Activated CD4-positive, alpha-beta memory T cell treated with anti-CD3 and anti-CD28 coated beads for 36 hours (primary cell): ENCODE data around the gene TUT1. TPM values are rescaled to one million over a fixed set of nuclear protein-coding genes. Genes with fewer than 3 reads are reported as not detected.
A peak's percentile ranks its signal among the peaks of the same experiment; 100 is the strongest.

Experiments used
- CTCF ChIA-PET: fragments of 350-600 bp; sonication (Branson Sonifier 250); formaldehyde crosslinking; loops from one replicate; lab custom pipeline; 2021; ENCODE audit warnings: antibody characterized with exemption, inconsistent platforms; lab: Charles Lee
- POLR2A ChIA-PET: fragments of 350-600 bp; sonication (Branson Sonifier 250); formaldehyde crosslinking; loops from one replicate; lab custom pipeline; 2021; ENCODE audit warnings: antibody characterized with exemption; lab: Charles Lee
- DNase-seq: peaks from one replicate; pipeline ENCODE4 v3.0.0-alpha.2; 2020
- H3K27ac Mint-ChIP-seq: one replicate; pipeline ENCODE4 v1.8.0; 2021; ENCODE audit warnings: mixed read lengths
- H3K27me3 Mint-ChIP-seq: one replicate; pipeline ENCODE4 v1.8.0; 2021; ENCODE audit warnings: mixed read lengths
- H3K36me3 Mint-ChIP-seq: one replicate; pipeline ENCODE4 v1.8.0; 2021; ENCODE audit warnings: mixed read lengths
- H3K4me1 Mint-ChIP-seq: one replicate; pipeline ENCODE4 v1.8.0; 2021; ENCODE audit warnings: low read depth, mixed read lengths
- H3K4me3 Mint-ChIP-seq: one replicate; pipeline ENCODE4 v1.8.0; 2021; ENCODE audit warnings: mild to moderate bottlenecking, mixed read lengths
- H3K9me3 Mint-ChIP-seq: one replicate; pipeline ENCODE4 v1.8.0; 2021; ENCODE audit warnings: mixed read lengths
- intact Hi-C: fragments of 100-400 bp; cut with micrococcal nuclease; formaldehyde crosslinking; loops from one replicate; pipeline ENCODE4 v1.15.1; 2023
- microRNA-seq: library from miRNA; unstranded; fragments of <30 nt; microRNA quantifications from one replicate; pipeline ENCODE4 v1.2.0, GENCODE V29; 2022; ENCODE audit warnings: borderline number of aligned reads, borderline microRNAs expressed, borderline replicate concordance
- total RNA-seq, 2 experiments: library from RNA; stranded (reverse); gene quantifications; one replicate each; pipeline ENCODE4 v1.2.3, GENCODE V29; 2021

The TUT1 gene
- total RNA-seq, 2 experiments from 2014 or later, result 32.7 to 34.2 TPM

GRCh38 chr11:62540804-62541701 lies 50.3 kb downstream of the TUT1 start:
- CTCF ChIA-PET, result interaction anchor here (1.2 to 14.6 kb wide), 7 partner anchors 12 to 146 kb away, joined by 3 to 272 read pairs (median 48); partner anchors contain the start of genes C11orf98 and CSKMT
- POLR2A ChIA-PET, result interaction anchor here (9.6 kb wide), 1 partner anchor 14 kb away, joined by 188 read pairs; no protein-coding TSS in a partner anchor
- intact Hi-C loops, result loop anchor here (5.0 kb wide), 1 partner anchor 44 kb away; no protein-coding TSS in a partner anchor
- H3K27ac Mint-ChIP-seq, result peak overlapping the region; percentile 83
- peak overlapping the region; percentile 93 for H3K4me3 Mint-ChIP-seq
- DNase-seq, result peak; percentile 79
- peaks cover 68% of the 10 kb centered on the region for H3K4me1 Mint-ChIP-seq
- H3K9me3 Mint-ChIP-seq, result no peaks in the 10 kb centered on the region
- no peaks in the 10 kb centered on the region for H3K27me3 Mint-ChIP-seq
- H3K36me3 Mint-ChIP-seq, result peaks cover 4% of the 10 kb centered on the region

DNA sequence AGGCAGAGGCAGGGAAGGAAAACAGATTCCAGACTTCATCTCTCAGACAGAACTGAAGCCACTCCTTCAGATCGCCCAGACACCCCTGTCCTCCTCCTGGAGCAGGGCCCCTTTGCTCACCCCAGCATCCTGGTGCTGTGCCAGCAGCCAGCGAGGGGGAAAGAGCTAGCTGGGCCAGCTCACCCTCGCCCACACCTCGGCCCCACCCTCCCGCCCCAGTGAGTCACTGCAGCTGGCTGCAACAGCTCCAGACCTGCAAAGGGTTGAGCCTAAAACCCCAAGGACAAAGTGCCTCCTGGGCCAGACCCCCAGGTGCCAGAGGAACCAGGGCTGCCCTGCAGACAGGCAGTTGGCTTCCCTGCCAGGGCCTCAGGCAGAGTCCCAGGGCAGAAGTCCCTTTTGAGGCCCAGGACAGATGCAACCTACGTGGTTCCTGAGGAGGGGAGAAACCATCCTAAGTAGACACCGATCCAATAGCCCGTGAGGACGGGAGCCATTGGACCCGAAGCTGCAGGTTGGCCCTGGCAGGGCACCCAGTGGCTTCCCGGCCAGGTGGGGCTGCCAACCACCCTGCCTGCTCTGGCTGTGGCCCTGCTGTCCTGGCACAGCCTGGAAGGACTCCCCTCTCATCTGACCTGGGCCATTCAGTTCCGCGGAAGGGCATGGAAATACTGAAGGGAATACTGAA lies 51.9 kb downstream of the TUT1 start:
- Mint-ChIP-seq H3K36me3 (peaks cover 9% of the 10 kb centered on the region), H3K27me3 (no peaks in the 10 kb centered on the region), H3K9me3 (no peaks in the 10 kb centered on the region), H3K4me3 (peak overlapping the region; percentile 69), H3K27ac (peak overlapping the region; percentile 84), H3K4me1 (peaks cover 66% of the 10 kb centered on the region)
- ChIA-PET POLR2A (interaction anchor here (9.6 kb wide), 1 partner anchor 16 kb away, joined by 188 read pairs; no protein-coding TSS in a partner anchor), CTCF (interaction anchor here (0.6 to 14.6 kb wide), 6 partner anchors 14 to 162 kb away, joined by 4 to 272 read pairs (median 65); no protein-coding TSS in a partner anchor)
- peak; percentile 85 for DNase-seq
- intact Hi-C loops, result no loop called here

DNA sequence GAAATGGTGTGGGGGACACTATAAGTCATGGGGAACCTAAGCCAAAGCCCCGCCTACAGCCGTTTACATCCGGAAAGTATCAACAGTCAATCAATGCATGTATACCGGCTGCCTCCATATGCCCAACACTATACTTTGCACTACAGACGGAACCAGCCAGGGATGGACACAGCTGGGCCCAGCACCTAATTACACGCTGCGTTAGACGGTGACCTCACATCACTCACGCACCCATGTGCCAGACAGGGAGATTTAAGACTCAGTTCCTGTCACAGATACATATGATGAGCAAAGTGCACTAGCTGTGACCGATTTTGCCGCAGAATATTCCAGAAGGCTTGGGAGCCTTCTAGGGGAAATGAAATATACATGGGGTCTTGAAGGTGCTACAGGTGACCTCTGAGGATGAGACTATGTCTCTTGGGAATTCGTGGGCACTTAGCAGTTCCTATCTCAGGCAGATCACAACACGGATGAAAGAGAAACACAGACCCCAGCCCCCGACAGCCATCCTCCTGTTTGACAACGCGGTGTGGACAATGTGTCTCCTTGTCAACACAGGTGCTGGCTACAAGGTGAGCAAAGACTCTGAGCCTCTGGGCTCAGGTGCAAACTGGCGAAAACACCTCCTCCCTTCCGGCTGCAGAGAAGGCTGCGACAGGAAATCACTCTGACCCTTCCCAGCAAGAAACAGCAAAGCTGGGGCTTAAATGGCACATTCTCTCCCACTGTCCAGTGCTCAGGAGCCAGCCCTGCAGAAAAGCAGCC lies 52.7 kb downstream of the TUT1 start:
- Mint-ChIP-seq H3K4me3 (peak overlapping the region; percentile 69), H3K4me1 (peaks cover 59% of the 10 kb centered on the region), H3K27ac (peak overlapping the region; percentile 84), H3K36me3 (peaks cover 13% of the 10 kb centered on the region), H3K9me3 (no peaks in the 10 kb centered on the region), H3K27me3 (no peaks in the 10 kb centered on the region)
- intact Hi-C loops, result no loop called here
- ChIA-PET CTCF (interaction anchor here (0.6 to 14.6 kb wide), 6 partner anchors 14 to 163 kb away, joined by 4 to 272 read pairs (median 65); no protein-coding TSS in a partner anchor), POLR2A (interaction anchor here (9.6 kb wide), 1 partner anchor 17 kb away, joined by 188 read pairs; no protein-coding TSS in a partner anchor)
- peak; percentile 13 for DNase-seq

DNA sequence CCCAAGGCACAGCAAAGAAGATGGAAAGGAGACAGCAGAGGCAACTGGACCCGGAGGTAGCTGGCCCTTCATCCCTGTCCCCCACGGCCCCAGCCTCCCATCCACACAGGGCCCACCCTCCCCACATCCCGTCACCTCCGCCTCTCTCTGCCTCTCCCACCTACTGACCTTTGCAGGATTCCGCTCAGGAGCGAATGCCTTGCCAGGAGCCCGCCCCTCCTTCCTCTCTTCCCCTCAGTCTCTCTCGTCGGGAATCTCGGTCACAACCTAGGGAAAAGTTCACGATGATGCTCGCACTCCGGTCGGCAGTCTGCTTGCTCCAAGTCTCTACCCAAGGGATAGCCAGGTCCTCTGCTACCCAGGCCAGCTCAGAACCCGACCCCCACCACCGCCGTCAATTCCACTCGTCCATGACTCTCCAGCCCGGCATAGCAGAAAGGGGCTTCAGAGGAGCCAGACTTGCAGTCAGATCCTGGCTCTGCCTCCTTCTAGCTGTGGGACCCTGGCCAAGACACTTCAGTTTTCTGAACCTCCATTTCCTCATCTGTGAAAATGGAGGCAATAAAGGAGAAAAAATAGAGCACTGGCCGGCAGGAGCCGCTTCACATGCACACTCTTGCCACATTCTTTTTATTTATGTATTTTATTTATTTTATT lies 54.9 kb downstream of the TUT1 start:
- H3K4me3 Mint-ChIP-seq, result no peak overlapping the region
- no peaks in the 10 kb centered on the region for H3K27me3 Mint-ChIP-seq
- ChIA-PET CTCF (interaction anchor here (1.0 to 14.6 kb wide), 2 partner anchors 25 to 111 kb away, joined by 3 to 272 read pairs; no protein-coding TSS in a partner anchor), POLR2A (no interaction called here)
- H3K4me1 Mint-ChIP-seq, result peaks cover 44% of the 10 kb centered on the region
- no peak overlapping the region for H3K27ac Mint-ChIP-seq
- peaks cover 25% of the 10 kb centered on the region for H3K36me3 Mint-ChIP-seq
- intact Hi-C loops, result no loop called here
- no peaks in the 10 kb centered on the region for H3K9me3 Mint-ChIP-seq
- no peak for DNase-seq

GRCh38 chr11:62535802-62536201 lies 55.5 kb downstream of the TUT1 start:
- peaks cover 37% of the 10 kb centered on the region for H3K4me1 Mint-ChIP-seq
- peaks cover 30% of the 10 kb centered on the region for H3K36me3 Mint-ChIP-seq
- CTCF ChIA-PET, result interaction anchor here (14.6 kb wide), 1 partner anchor 111 kb away, joined by 272 read pairs; no protein-coding TSS in a partner anchor
- POLR2A ChIA-PET, result no interaction called here
- H3K9me3 Mint-ChIP-seq, result no peaks in the 10 kb centered on the region
- intact Hi-C loops, result no loop called here
- H3K27ac Mint-ChIP-seq, result no peak overlapping the region
- no peaks in the 10 kb centered on the region for H3K27me3 Mint-ChIP-seq
- H3K4me3 Mint-ChIP-seq, result no peak overlapping the region
- no peak for DNase-seq

DNA sequence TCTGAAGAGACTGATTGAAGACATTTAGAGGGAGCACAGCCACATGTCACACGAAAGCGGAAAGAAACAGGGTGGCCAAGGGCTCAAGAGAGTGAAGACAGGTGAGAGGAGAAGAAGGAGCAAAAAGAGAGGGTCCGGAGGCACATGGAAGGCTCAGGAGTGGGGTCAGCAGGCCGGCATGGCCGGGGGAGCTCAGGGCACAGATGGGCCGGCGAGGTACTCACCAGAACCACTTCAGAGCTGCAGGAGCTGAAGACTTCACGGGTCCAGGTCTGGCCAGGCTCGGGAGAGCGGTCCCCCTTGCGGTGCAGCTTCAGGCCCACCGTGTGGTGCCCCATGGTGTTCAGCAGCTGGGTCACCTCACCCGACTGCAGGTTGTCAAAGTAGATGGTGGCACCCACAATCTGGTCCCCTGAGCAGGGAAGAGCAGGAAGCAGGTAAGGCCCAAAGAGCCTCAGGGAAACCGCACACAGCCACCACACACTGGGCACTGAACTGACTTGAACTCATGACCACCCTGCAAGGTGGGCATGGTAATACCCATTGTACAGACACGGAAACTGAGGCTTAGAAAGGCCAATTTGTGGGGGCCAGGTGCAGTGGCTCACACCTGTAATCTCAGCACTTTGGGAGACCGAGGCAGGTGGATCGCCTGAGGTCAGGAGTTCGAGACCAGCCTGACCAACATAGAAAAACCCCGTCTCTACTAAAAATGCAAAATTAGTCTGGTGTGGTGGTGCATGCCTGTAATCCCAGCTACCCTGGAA lies 56.4 kb downstream of the TUT1 start:
- Mint-ChIP-seq H3K27ac (no peak overlapping the region), H3K4me1 (peaks cover 33% of the 10 kb centered on the region), H3K36me3 (peaks cover 37% of the 10 kb centered on the region), H3K4me3 (no peak overlapping the region), H3K9me3 (no peaks in the 10 kb centered on the region), H3K27me3 (no peaks in the 10 kb centered on the region)
- POLR2A ChIA-PET, result interaction anchor here (1.8 kb wide), 1 partner anchor 9 kb away, joined by 5 read pairs; no protein-coding TSS in a partner anchor
- CTCF ChIA-PET, result interaction anchor here (2.9 to 14.6 kb wide), 2 partner anchors 110 to 140 kb away, joined by 9 to 272 read pairs; no protein-coding TSS in a partner anchor
- no peak for DNase-seq
- intact Hi-C loops, result no loop called here

DNA sequence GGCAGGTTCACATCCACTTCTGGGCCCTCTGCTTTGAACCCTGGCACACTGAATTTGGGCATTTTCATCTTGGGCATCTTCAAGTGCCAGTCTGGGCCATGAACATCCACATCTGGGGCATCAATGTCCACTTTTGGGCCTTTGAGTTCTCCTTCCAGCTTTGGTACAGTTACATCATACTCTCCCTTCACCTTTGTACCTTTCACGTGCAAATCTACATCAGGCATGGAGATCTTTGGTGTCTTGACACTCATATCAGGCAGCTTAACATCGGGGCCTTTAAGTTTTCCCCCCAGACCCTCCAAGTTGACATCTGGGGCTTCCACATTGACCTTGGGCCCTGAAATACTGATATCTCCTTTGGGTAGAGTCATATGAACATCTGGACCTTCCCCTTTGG lies 59.2 kb downstream of the TUT1 start:
- CTCF ChIA-PET, result interaction anchor here (1.5 kb wide), 1 partner anchor 11 kb away, joined by 3 read pairs; no protein-coding TSS in a partner anchor
- no peak overlapping the region for H3K27ac Mint-ChIP-seq
- intact Hi-C loops, result no loop called here
- H3K27me3 Mint-ChIP-seq, result no peaks in the 10 kb centered on the region
- H3K4me1 Mint-ChIP-seq, result peaks cover 19% of the 10 kb centered on the region
- no peak for DNase-seq
- H3K4me3 Mint-ChIP-seq, result no peak overlapping the region
- POLR2A ChIA-PET, result no interaction called here
- no peaks in the 10 kb centered on the region for H3K9me3 Mint-ChIP-seq
- peaks cover 53% of the 10 kb centered on the region for H3K36me3 Mint-ChIP-seq

Small RNA genes within 50 kb of the gene (microRNA-seq; reads per million reads assigned to microRNA genes)
- 2.0 reads per million for gene MIR6747

Other genes starting within 250 kb of the TUT1 start
- gene SCGB1A1, start 172.5 kb downstream of the TUT1 start, total RNA-seq, result not detected
- 10 to 100 TPM; 83.7 to 85.2 TPM for gene AHNAK, start 44.7 kb downstream of the TUT1 start, total RNA-seq
- 1,000 to 10,000 TPM; 1,956 to 1,989 TPM for gene EEF1G, start 17.6 kb downstream of the TUT1 start, total RNA-seq
- 100 to 1,000 TPM; 166 to 167 TPM for gene MTA2, start 10.3 kb upstream of the TUT1 start, total RNA-seq
- gene EML3, start 21.3 kb upstream of the TUT1 start, total RNA-seq, result 100 to 1,000 TPM; 113 to 116 TPM
- 1 to 10 TPM; 1.1 to 1.5 TPM for gene ROM1, start 21.7 kb upstream of the TUT1 start, total RNA-seq
- gene B3GAT3, start 30.5 kb upstream of the TUT1 start, total RNA-seq, result 10 to 100 TPM; 67.0 to 70.4 TPM
- gene GANAB, start 55.1 kb upstream of the TUT1 start, total RNA-seq, result 100 to 1,000 TPM; 247 to 249 TPM
- 10 to 100 TPM; 30.2 to 30.8 TPM for gene INTS5, start 61.8 kb upstream of the TUT1 start, total RNA-seq
- 100 to 1,000 TPM; 107 to 110 TPM for gene C11orf98, start 73.7 kb upstream of the TUT1 start, total RNA-seq
- gene CSKMT, start 73.8 kb upstream of the TUT1 start, total RNA-seq, result 10 to 100 TPM; 27.7 to 33.9 TPM
- gene UQCC3, start 80.2 kb upstream of the TUT1 start, total RNA-seq, result 1 to 10 TPM; 6.0 to 6.2 TPM
- 10 to 100 TPM; 10.8 to 14.1 TPM for gene LBHD1, start 80.7 kb upstream of the TUT1 start, total RNA-seq
- gene UBXN1, start 87.5 kb upstream of the TUT1 start, total RNA-seq, result 100 to 1,000 TPM; 110 to 116 TPM
- gene LRRN4CL, start 98.0 kb upstream of the TUT1 start, total RNA-seq, result under 1 TPM; 0.12 to 0.21 TPM
- gene BSCL2, start 115.9 kb upstream of the TUT1 start, total RNA-seq, result 10 to 100 TPM; 18.0 to 20.4 TPM
- not detected for gene GNG3, start 116.2 kb upstream of the TUT1 start, total RNA-seq
- gene HNRNPUL2, start 135.9 kb upstream of the TUT1 start, total RNA-seq, result 10 to 100 TPM; 56.0 to 62.3 TPM
- 10 to 100 TPM; 37.6 to 43.0 TPM for gene TTC9C, start 137.0 kb upstream of the TUT1 start, total RNA-seq
- gene ZBTB3, start 162.6 kb upstream of the TUT1 start, total RNA-seq, result 1 to 10 TPM; 8.4 to 9.7 TPM
- gene POLR2G, start 170.1 kb upstream of the TUT1 start, total RNA-seq, result 100 to 1,000 TPM; 116 to 124 TPM
- 10 to 100 TPM; 11.9 to 12.0 TPM for gene TAF6L, start 179.9 kb upstream of the TUT1 start, total RNA-seq
- 10 to 100 TPM; 25.0 to 25.5 TPM for gene TMEM179B, start 195.9 kb upstream of the TUT1 start, total RNA-seq
- 10 to 100 TPM in 1 of 2 experiments, 1 to 10 TPM in 1; 9.2 to 10.2 TPM for gene TMEM223, start 200.5 kb upstream of the TUT1 start, total RNA-seq
- gene NXF1, start 213.9 kb upstream of the TUT1 start, total RNA-seq, result 10 to 100 TPM; 70.8 to 83.6 TPM
- 10 to 100 TPM; 24.6 to 29.2 TPM for gene STX5, start 240.5 kb upstream of the TUT1 start, total RNA-seq
- under 1 TPM in 1 of 2 experiments, not detected in 1; 0.53 TPM for gene TEX54, start 241.3 kb upstream of the TUT1 start, total RNA-seq
- gene WDR74, start 248.1 kb upstream of the TUT1 start, total RNA-seq, result 10 to 100 TPM; 72.6 to 73.0 TPM